Endodermal cell (in vitro differentiated cells): ENCODE results near the gene ERAP2. TPM values are rescaled to one million over a fixed set of nuclear protein-coding genes. Genes with fewer than 3 reads are reported as not detected.

Source experiments
- DNase-seq: peaks from one replicate; pipeline ENCODE4 v3.0.0-alpha.2; 2017
- H3K27ac ChIP-seq: 2 replicates; pipeline ENCODE4 v1.5.1; 2013; ENCODE audit warnings: mild to moderate bottlenecking, low read depth, low read length, moderate library complexity
- H3K27me3 ChIP-seq: 2 replicates; pipeline ENCODE4 v1.6.1; 2013; ENCODE audit warnings: mild to moderate bottlenecking, low read length, moderate library complexity; ENCODE audit not compliant: insufficient read depth, control insufficient read depth, poor library complexity, severe bottlenecking
- H3K36me3 ChIP-seq: 2 replicates; pipeline ENCODE4 v1.7.0; 2013; ENCODE audit warnings: mild to moderate bottlenecking, low read length, moderate library complexity; ENCODE audit not compliant: control insufficient read depth, insufficient read depth
- H3K4me1 ChIP-seq: one replicate; pipeline ENCODE4 v1.7.0; 2013; ENCODE audit warnings: low read length; ENCODE audit not compliant: control insufficient read depth, insufficient read depth
- H3K4me3 ChIP-seq: 2 replicates; pipeline ENCODE4 v1.5.1; 2013; ENCODE audit warnings: mild to moderate bottlenecking, low read length, moderate library complexity
- H3K9ac ChIP-seq: 2 replicates; pipeline ENCODE4 v1.6.1; 2013; ENCODE audit warnings: mild to moderate bottlenecking, low read length, moderate library complexity; ENCODE audit not compliant: poor library complexity, severe bottlenecking; ENCODE audit errors: extremely low read depth
- H3K9me3 ChIP-seq: 2 replicates; pipeline ENCODE4 v1.6.1; 2013; ENCODE audit warnings: mild to moderate bottlenecking, low read length, moderate library complexity; ENCODE audit not compliant: control insufficient read depth
- H3K27ac Mint-ChIP-seq: 2 replicates; pipeline ENCODE4 v1.8.0; 2020; ENCODE audit warnings: mixed read lengths
- H3K27me3 Mint-ChIP-seq: 2 replicates; pipeline ENCODE4 v1.8.0; 2021; ENCODE audit warnings: mild to moderate bottlenecking, mixed read lengths; ENCODE audit not compliant: insufficient read depth
- H3K36me3 Mint-ChIP-seq: 2 replicates; pipeline ENCODE4 v1.8.0; 2020; ENCODE audit warnings: low read depth, mixed read lengths
- H3K4me1 Mint-ChIP-seq: 2 replicates; pipeline ENCODE4 v1.8.0; 2020; ENCODE audit warnings: mixed read lengths
- H3K4me3 Mint-ChIP-seq: 2 replicates; pipeline ENCODE4 v1.8.0; 2020; ENCODE audit warnings: mild to moderate bottlenecking, moderate library complexity, mixed read lengths
- H3K9me3 Mint-ChIP-seq: 2 replicates; pipeline ENCODE4 v1.8.0; 2020; ENCODE audit warnings: mild to moderate bottlenecking, mixed read lengths
- WGBS, 2 experiments: methylation state at CpG; one replicate each; pipeline versions ENCODE4 v1.1.5 to v1.1.7; 2013; ENCODE audit warnings: missing lambda C conversion rate in 2 of 2, mixed read lengths in 1 of 2; ENCODE audit not compliant: insufficient coverage in 1 of 2, insufficient read length in 1 of 2; 5-methylcytosine and 5-hydroxymethylcytosine counted together
- total RNA-seq, 2 donors: library from RNA; stranded (reverse); fragmentation: NEBNext Ultra II Directional in 1 of 2; extraction: Animal tissue kit (Norgen Biotek cat#: 25700) in 1 of 2; gene quantifications; 2 replicates in 1 of 2; 3 replicates in 1 of 2; pipeline ENCODE4 v1.2.1, GENCODE V29; 2021
- TF ChIP-seq, protein P1 (sequence below): fragments of 200-600 bp; sonication (generic); conservative IDR thresholded peaks from 2 replicates; pipeline ENCODE4 v1.5.0; 2021; ENCODE audit warnings: antibody characterized with exemption, mild to moderate bottlenecking

The ERAP2 gene
- total RNA-seq, 2 donors from 2014 or later = not detected

DNA sequence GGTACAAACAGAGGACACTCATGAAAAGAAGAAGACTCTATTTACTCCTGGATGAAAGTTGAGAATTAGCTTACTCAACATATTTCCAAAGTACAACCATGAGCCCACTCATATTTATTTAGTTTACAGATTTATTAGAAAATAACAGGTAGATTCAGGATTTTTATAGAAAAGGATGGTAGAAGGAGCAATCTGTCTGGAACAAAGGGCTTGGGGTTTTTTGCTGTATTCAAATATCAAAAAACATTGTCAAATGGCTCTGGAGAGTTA lies 7.0 kb upstream of the ERAP2 start:
- no peaks in the 10 kb centered on the region for H3K36me3 ChIP-seq
- H3K9me3 ChIP-seq = no peaks in the 10 kb centered on the region
- peaks cover 4% of the 10 kb centered on the region for H3K4me1 ChIP-seq
- Mint-ChIP-seq H3K27me3 (no peaks in the 10 kb centered on the region), H3K4me1 (peaks cover 16% of the 10 kb centered on the region), H3K4me3 (no peak overlapping the region), H3K27ac (no peak overlapping the region), H3K36me3 (no peaks in the 10 kb centered on the region), H3K9me3 (no peaks in the 10 kb centered on the region)
- no peak overlapping the region for H3K9ac ChIP-seq
- H3K27me3 ChIP-seq = no peaks in the 10 kb centered on the region
- no peak for DNase-seq
- H3K4me3 ChIP-seq = no peak overlapping the region
- TF ChIP-seq, protein P1, sequence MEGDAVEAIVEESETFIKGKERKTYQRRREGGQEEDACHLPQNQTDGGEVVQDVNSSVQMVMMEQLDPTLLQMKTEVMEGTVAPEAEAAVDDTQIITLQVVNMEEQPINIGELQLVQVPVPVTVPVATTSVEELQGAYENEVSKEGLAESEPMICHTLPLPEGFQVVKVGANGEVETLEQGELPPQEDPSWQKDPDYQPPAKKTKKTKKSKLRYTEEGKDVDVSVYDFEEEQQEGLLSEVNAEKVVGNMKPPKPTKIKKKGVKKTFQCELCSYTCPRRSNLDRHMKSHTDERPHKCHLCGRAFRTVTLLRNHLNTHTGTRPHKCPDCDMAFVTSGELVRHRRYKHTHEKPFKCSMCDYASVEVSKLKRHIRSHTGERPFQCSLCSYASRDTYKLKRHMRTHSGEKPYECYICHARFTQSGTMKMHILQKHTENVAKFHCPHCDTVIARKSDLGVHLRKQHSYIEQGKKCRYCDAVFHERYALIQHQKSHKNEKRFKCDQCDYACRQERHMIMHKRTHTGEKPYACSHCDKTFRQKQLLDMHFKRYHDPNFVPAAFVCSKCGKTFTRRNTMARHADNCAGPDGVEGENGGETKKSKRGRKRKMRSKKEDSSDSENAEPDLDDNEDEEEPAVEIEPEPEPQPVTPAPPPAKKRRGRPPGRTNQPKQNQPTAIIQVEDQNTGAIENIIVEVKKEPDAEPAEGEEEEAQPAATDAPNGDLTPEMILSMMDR = no peak
- H3K27ac ChIP-seq = no peak overlapping the region

DNA sequence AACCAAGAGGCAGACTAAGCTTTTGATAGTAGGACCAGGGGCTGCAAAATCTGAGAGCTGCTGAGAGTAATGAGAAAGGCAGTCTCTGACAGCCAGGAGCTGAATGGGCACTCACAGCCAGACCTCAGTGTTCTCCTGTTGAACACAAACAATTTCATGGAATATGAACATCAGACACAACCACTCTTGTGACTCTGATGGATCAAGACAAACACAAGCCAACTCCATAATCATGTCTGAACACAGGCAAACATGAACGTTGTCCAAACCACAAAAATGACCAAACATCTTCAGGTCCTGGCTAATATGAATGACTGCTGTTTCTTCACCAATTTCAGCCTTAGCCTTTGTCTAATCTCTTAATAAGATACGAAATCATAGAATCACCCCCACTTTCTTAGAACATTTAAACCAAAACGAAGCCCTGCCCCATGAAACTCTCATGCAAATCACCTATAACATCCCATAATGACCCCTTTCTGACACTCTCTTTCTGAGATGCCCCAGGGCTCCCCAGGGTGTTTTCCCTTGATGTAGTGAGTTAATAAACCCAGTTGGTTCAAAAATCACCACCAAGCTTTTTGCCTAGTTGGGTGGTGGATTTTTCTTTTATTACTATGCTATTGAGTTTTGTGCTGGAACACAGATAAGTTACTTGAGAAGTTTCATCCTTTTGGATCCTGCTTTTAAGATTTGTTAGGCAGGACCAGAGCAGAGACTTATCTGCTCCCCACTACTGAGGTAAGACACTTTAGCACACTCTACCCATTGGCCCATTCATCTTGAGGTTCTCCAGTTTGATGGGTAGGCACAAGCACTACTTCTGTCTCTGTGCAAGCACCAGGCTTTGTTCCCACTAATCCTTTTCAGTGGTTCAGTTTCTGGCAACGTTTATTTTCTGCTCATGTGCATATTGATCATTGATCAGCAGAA lies 5.9 kb upstream of the ERAP2 start:
- TF ChIP-seq, protein P1 = no peak
- DNase-seq = no peak
- H3K27ac Mint-ChIP-seq = no peak overlapping the region

DNA sequence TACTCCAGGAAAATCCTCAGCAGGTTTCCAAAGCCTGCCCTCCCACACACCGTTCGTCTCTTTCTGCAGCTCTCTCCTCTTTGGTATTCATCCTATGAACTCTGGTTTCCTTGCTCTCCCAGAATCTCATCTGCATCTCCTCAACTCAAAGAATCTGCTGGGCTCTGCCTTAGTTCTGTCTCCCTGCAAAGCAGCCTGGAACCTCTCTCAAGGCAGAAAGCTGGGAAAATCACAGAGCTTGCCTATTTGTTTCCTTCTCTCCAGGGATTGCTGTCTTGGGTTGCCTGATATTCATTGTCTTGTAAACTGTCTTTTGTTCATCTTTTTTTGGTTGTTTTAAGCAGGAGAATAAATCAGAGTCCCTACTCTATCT lies 5.3 kb upstream of the ERAP2 start:
- WGBS, 2 experiments = 71% methylated on average over 2 of the region's 2 CpGs; no CpG with 5 or more reads in 1 of the 2 experiments

More for the DNA sequence above, 5.9 kb upstream of the ERAP2 start:
- Mint-ChIP-seq H3K27me3 (no peaks in the 10 kb centered on the region), H3K4me3 (no peak overlapping the region), H3K36me3 (no peaks in the 10 kb centered on the region), H3K9me3 (no peaks in the 10 kb centered on the region), H3K4me1 (peaks cover 21% of the 10 kb centered on the region)
- H3K9ac ChIP-seq = no peak overlapping the region
- H3K27ac ChIP-seq = no peak overlapping the region
- no peaks in the 10 kb centered on the region for H3K9me3 ChIP-seq
- 46 to 60% methylated on average over 2 to 4 of the region's 4 CpGs for WGBS, 2 experiments
- H3K36me3 ChIP-seq = no peaks in the 10 kb centered on the region
- peaks cover 4% of the 10 kb centered on the region for H3K4me1 ChIP-seq
- H3K4me3 ChIP-seq = no peak overlapping the region
- no peaks in the 10 kb centered on the region for H3K27me3 ChIP-seq

More for the DNA sequence above, 5.3 kb upstream of the ERAP2 start:
- no peak overlapping the region for H3K27ac Mint-ChIP-seq
- Histone ChIP-seq H3K9me3 (no peaks in the 10 kb centered on the region), H3K4me1 (peaks cover 10% of the 10 kb centered on the region), H3K27me3 (no peaks in the 10 kb centered on the region), H3K9ac (no peak overlapping the region), H3K36me3 (no peaks in the 10 kb centered on the region), H3K4me3 (no peak overlapping the region), H3K27ac (no peak overlapping the region)
- TF ChIP-seq, protein P1 = no peak
- H3K4me3 Mint-ChIP-seq = no peak overlapping the region
- DNase-seq = no peak
- no peaks in the 10 kb centered on the region for H3K9me3 Mint-ChIP-seq
- H3K36me3 Mint-ChIP-seq = no peaks in the 10 kb centered on the region
- H3K27me3 Mint-ChIP-seq = no peaks in the 10 kb centered on the region
- peaks cover 27% of the 10 kb centered on the region for H3K4me1 Mint-ChIP-seq
